ENCODE data around the gene ATP11B. TPM values are rescaled to one million over a fixed set of nuclear protein-coding genes. Genes with fewer than 3 reads are reported as not detected.

ATP11B gene
- total RNA-seq, 2 donors from 2014 or later = 30.1 to 125 TPM

DNA sequence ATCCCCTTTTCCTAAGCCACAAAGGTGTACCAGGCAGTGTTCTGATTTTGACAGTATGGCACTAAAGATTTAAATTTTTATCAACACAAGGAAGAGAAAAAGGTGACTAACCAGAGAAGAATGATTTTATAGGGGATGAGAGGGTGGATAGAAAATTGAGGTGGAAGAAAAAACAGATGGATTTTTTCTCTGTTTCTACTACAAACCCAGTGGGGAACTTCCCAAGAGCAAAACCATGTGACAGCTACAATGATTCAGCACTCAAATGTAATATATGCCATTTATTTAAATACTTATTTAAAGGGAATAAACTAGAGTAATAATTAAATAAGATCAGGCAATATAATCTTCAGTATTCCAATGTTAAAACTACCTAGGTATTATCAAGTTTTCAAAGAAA lies 176.0 kb downstream of the ATP11B start:
- TF ChIP-seq POLR2A (IDR thresholded peaks at IDR 0.05) (no peak), CTCF (IDR thresholded peaks at IDR 0.05) (no peak)
- Histone ChIP-seq H3K27me3 (no peaks in the 10 kb centered on the region), H3K4me1 (peaks cover 16% of the 10 kb centered on the region), H3K9me3 (no peaks in the 10 kb centered on the region), H3K27ac (no peak overlapping the region), H3K4me3 (no peak overlapping the region), H3K36me3 (replicated peaks in 1 of 2; ENCODE audit: insufficient read depth in 1 of 2, low read depth in 2 of 2) (no peaks in the 10 kb centered on the region)
- DNase-seq (no peak), ATAC-seq (no peak)
- intact Hi-C loops (cut with DNase I) = no loop called here

DNA sequence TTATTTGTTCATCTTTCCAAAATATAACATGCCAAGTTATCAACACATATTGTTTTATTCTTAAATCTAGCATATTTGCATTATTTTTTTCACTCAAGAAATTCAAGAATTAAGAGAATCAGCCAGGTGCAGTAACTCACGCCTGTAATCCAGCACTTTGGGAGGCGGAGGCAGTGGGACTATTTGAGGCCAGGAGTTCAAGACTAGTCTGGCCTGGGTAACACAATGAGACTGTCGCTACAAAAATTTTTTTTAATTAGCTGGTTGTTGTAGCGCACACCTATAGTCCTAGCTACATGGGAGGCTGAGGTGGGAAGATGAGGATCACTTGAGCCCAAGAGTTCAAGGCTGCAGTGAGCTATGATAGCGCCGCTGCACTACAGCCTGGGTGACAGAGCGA lies 176.5 kb downstream of the ATP11B start:
- peaks cover 16% of the 10 kb centered on the region for H3K4me1 ChIP-seq
- H3K4me3 ChIP-seq = no peak overlapping the region
- no peak for ATAC-seq
- H3K27me3 ChIP-seq = no peaks in the 10 kb centered on the region
- intact Hi-C loops (cut with DNase I) = no loop called here
- TF ChIP-seq CTCF (IDR thresholded peaks at IDR 0.05) (no peak), POLR2A (IDR thresholded peaks at IDR 0.05) (no peak)
- no peaks in the 10 kb centered on the region for H3K9me3 ChIP-seq
- no peaks in the 10 kb centered on the region for H3K36me3 ChIP-seq (replicated peaks in 1 of 2; ENCODE audit: insufficient read depth in 1 of 2, low read depth in 2 of 2)
- no peak for DNase-seq
- H3K27ac ChIP-seq = no peak overlapping the region
- 95 to 96% methylated on average over 7 of the region's 7 CpGs for WGBS, 2 donors

GRCh38 chr3:182970811-182971418 lies 177.6 kb downstream of the ATP11B start:
- no peaks in the 10 kb centered on the region for H3K9me3 ChIP-seq
- no peaks in the 10 kb centered on the region for H3K36me3 ChIP-seq (replicated peaks in 1 of 2; ENCODE audit: insufficient read depth in 1 of 2, low read depth in 2 of 2)
- WGBS, 2 donors = 25 to 36% methylated on average over 3 of the region's 3 CpGs
- H3K4me3 ChIP-seq = no peak overlapping the region
- ATAC-seq (no peak), DNase-seq (no peak)
- no peaks in the 10 kb centered on the region for H3K27me3 ChIP-seq
- H3K4me1 ChIP-seq = peaks cover 16% of the 10 kb centered on the region
- H3K27ac ChIP-seq = no peak overlapping the region
- no peak for TF ChIP-seq POLR2A (IDR thresholded peaks at IDR 0.05)
- TF ChIP-seq CTCF (IDR thresholded peaks at IDR 0.05) = no peak
- intact Hi-C loops (cut with DNase I) = no loop called here

Other genes starting within 250 kb of the ATP11B start
- gene DCUN1D1, start 187.0 kb downstream of the ATP11B start, total RNA-seq = 10 to 100 TPM in 1 of 2 donors, 1 to 10 TPM in 1; 4.6 to 10.9 TPM

Data from body of pancreas (tissue), 4 donors.